SK-N-MC (cell line): ENCODE measurements around the gene ALOXE3.

Experiments
- DNase-seq: peaks from one replicate; pipeline ENCODE4 v3.0.0-alpha.2; 2011; ENCODE audit warnings: low read depth, low spot score
- H3K27ac ChIP-seq: fragments of 200-600 bp; sonication (generic); 2 replicates; pipeline ENCODE4 v1.5.1; 2016; ENCODE audit warnings: mixed run types
- H3K36me3 ChIP-seq: fragments of 200-600 bp; sonication (generic); 2 replicates; pipeline ENCODE4 v1.6.1; 2017; ENCODE audit warnings: antibody characterized with exemption, low read length, mixed read lengths; ENCODE audit not compliant: insufficient read depth
- H3K4me3 ChIP-seq: fragments of 200-600 bp; sonication (generic); 2 replicates; pipeline ENCODE4 v1.5.1; 2016
- H3K9ac ChIP-seq: fragments of 200-600 bp; sonication (generic); 2 replicates; pipeline ENCODE4 v1.8.0; 2017; ENCODE audit warnings: mixed run types, mixed read lengths; ENCODE audit not compliant: insufficient read length
- H3K9me3 ChIP-seq: fragments of 200-600 bp; sonication (generic); 2 replicates; pipeline ENCODE4 v1.6.1; 2017; ENCODE audit warnings: low read depth, mild to moderate bottlenecking, antibody characterized with exemption, low read length, moderate library complexity, mixed read lengths
- EZH2 ChIP-seq: fragments of 200-600 bp; sonication (generic); IDR thresholded peaks from one replicate; pipeline ENCODE4 v1.6.1; 2017; ENCODE audit warnings: antibody characterized with exemption
- FOXP2 ChIP-seq: optimal IDR thresholded peaks from 2 replicates; pipeline ENCODE3; 2011; ENCODE audit warnings: mild to moderate bottlenecking, moderate library complexity; ENCODE audit not compliant: insufficient read depth; ENCODE audit errors: extremely low read length, control extremely low read depth
- POLR2AphosphoS5 ChIP-seq: IDR thresholded peaks from 2 replicates; pipeline ENCODE4 v1.6.1; 2012; ENCODE audit warnings: mild to moderate bottlenecking, low read depth, low read length, borderline replicate concordance

The ALOXE3 gene

GRCh38 chr17:8048236-8048635 is 70.1 kb downstream of the ALOXE3 start:
- no peaks in the 10 kb centered on the region for H3K9me3 ChIP-seq
- TF ChIP-seq EZH2 (no peak), POLR2AphosphoS5 (no peak), FOXP2 (no peak)
- no peak overlapping the region for H3K27ac ChIP-seq
- no peak for DNase-seq
- H3K9ac ChIP-seq: no peak overlapping the region
- H3K4me3 ChIP-seq: no peak overlapping the region
- H3K36me3 ChIP-seq: no peaks in the 10 kb centered on the region

GRCh38 chr17:8047769-8048110 is 70.6 kb downstream of the ALOXE3 start:
- Histone ChIP-seq H3K36me3 (no peaks in the 10 kb centered on the region), H3K9me3 (no peaks in the 10 kb centered on the region), H3K9ac (no peak overlapping the region), H3K27ac (no peak overlapping the region), H3K4me3 (no peak overlapping the region)
- no peak for TF ChIP-seq POLR2AphosphoS5
- TF ChIP-seq EZH2: no peak
- no peak for TF ChIP-seq FOXP2
- DNase-seq: no peak

- H3K4me3 ChIP-seq: no peak overlapping the region
- no peak overlapping the region for H3K9ac ChIP-seq
- TF ChIP-seq FOXP2 (no peak), EZH2 (no peak), POLR2AphosphoS5 (no peak)
- H3K27ac ChIP-seq: no peak overlapping the region
- no peak for DNase-seq
- no peaks in the 10 kb centered on the region for H3K36me3 ChIP-seq
- H3K9me3 ChIP-seq: no peaks in the 10 kb centered on the region
Measured at GRCh38 chr17:8046929-8047768, 71.2 kb downstream of the ALOXE3 start.

GRCh38 chr17:8046306-8046928 is 71.9 kb downstream of the ALOXE3 start:
- no peaks in the 10 kb centered on the region for H3K36me3 ChIP-seq
- no peak overlapping the region for H3K9ac ChIP-seq
- no peak for DNase-seq
- no peaks in the 10 kb centered on the region for H3K9me3 ChIP-seq
- H3K4me3 ChIP-seq: no peak overlapping the region
- no peak overlapping the region for H3K27ac ChIP-seq
- no peak for TF ChIP-seq FOXP2
